Breast epithelium (tissue), 4 donors: Measurements from ENCODE around the gene FAM222A. TPM values are rescaled to one million over a fixed set of nuclear protein-coding genes. Genes with fewer than 3 reads are reported as not detected.

Experiments
- DNase-seq, 2 donors: peaks; one replicate each; pipeline ENCODE4 v3.0.0-alpha.2; 2019; ENCODE audit warnings: low spot score in 2 of 2
- H3K27ac ChIP-seq, 2 donors: fragments of 200-600 bp; sonication (generic) in 1 of 2; one replicate each; pipeline ENCODE4 v1.5.1; 2016 to 2019; ENCODE audit warnings: mild to moderate bottlenecking in 1 of 2
- H3K27me3 ChIP-seq, 2 donors: fragments of 200-600 bp; sonication (generic) in 1 of 2; one replicate each; pipeline versions ENCODE4 v1.5.1 to v1.6.0; 2017 to 2019; ENCODE audit warnings: control low read depth in 1 of 2, mild to moderate bottlenecking in 1 of 2
- H3K36me3 ChIP-seq: fragments of 200-600 bp; one replicate; pipeline ENCODE4 v1.5.1; 2019
- H3K4me1 ChIP-seq, 2 donors: fragments of 200-600 bp; sonication (generic); one replicate each; pipeline ENCODE4 v1.5.1; 2016 to 2019; ENCODE audit warnings: control low read depth in 1 of 2
- H3K4me3 ChIP-seq, 3 donors: fragments of 200-600 bp; sonication (generic); 1 replicate in 2 of 3; 2 replicates in 1 of 3; pipeline ENCODE4 v1.5.1; 2016 to 2019; ENCODE audit warnings: mild to moderate bottlenecking in 3 of 3, moderate library complexity in 2 of 3
- H3K9me3 ChIP-seq, 2 donors: fragments of 200-600 bp; sonication (generic) in 1 of 2; one replicate each; pipeline ENCODE4 v1.5.1; 2016 to 2019; ENCODE audit warnings: control low read depth in 1 of 2
- POLR2A ChIP-seq: fragments of 450-650 bp; IDR thresholded peaks from one replicate; pipeline ENCODE4 v1.6.1; 2016; ENCODE audit warnings: antibody characterized with exemption, mild to moderate bottlenecking, moderate library complexity
- POLR2AphosphoS5 ChIP-seq, 3 donors: sonication (generic); formaldehyde crosslinking; IDR thresholded peaks; one replicate each; pipeline ENCODE4 v1.6.1; 2017; ENCODE audit warnings: antibody characterized with exemption in 3 of 3
- intact Hi-C: fragments of 100-400 bp; cut with DNase I; formaldehyde crosslinking; loops from one replicate; pipeline ENCODE4 v1.15.1; 2023; ENCODE audit warnings: low total_unique reads
- total RNA-seq, 3 donors: library from RNA; depleted of rRNA; stranded (reverse); fragments of >200 nt; gene quantifications; one replicate each; pipeline ENCODE4 v1.1.0, GENCODE V29; 2016
- TF ChIP-seq, protein P1 (sequence below), 3 donors: fragments of 450-650 bp; IDR thresholded peaks; one replicate each; pipeline ENCODE4 v1.5.1; 2016 to 2017; ENCODE audit warnings: antibody characterized with exemption in 3 of 3, mild to moderate bottlenecking in 3 of 3, moderate library complexity in 3 of 3

Gene FAM222A
- total RNA-seq, 3 donors from 2014 or later: 0.32 to 7.3 (median 1.3) TPM

DNA sequence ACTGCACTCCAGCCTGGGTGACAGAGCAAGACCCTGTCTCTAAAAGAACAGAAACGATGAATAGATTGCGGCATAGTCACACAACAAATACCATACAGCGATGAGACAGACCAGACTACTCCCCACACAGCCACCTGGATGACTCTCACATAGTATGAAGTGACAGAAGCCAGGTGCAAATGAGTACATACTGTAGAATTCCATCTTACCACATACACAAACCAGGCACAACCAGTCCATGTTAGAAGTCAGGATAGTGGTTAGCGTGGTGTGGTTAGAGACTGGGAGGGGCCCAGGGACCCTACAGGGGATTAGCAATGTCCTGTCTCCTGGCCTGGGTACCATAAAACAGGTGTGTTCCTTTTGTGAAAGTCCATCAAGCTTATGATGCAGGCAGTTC lies 53.8 kb downstream of the FAM222A start:
- TF ChIP-seq POLR2AphosphoS5 (IDR thresholded peaks at IDR 0.05) (no peak), POLR2A (no peak)
- DNase-seq: no peak

DNA sequence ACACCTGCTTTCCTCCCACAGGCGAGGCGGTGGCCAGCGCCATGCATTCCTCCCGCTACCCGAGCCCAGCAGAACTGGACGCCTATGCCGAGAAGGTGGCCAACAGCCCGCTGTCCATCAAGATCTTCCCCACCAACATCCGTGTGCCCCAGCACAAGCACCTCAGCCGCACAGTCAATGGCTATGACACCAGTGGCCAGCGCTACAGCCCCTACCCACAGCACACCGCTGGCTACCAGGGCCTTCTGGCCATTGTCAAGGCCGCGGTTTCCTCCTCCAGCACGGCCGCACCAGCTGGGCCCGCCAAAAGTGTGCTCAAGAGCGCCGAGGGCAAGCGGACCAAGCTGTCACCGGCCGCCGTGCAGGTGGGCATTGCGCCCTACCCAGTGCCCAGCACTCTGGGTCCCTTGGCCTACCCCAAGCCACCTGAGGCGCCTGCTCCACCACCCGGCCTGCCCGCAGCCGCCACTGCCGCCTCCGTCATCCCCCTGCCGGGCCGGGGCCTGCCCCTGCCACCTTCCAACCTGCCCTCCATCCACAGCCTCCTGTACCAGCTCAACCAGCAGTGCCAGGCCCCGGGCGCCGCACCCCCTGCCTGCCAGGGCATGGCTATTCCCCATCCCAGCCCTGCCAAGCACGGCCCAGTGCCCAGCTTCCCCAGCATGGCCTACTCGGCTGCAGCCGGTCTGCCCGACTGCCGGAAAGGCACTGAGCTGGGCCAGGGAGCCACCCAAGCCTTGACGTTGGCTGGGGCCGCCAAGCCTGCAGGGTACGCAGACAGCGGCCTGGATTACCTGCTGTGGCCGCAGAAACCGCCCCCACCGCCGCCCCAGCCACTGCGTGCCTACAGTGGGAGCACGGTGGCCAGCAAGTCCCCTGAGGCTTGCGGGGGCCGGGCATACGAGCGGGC lies 54.6 kb downstream of the FAM222A start:
- TF ChIP-seq POLR2AphosphoS5 (IDR thresholded peaks at IDR 0.05): no peak
- TF ChIP-seq POLR2A: no peak
- TF ChIP-seq, protein P1, sequence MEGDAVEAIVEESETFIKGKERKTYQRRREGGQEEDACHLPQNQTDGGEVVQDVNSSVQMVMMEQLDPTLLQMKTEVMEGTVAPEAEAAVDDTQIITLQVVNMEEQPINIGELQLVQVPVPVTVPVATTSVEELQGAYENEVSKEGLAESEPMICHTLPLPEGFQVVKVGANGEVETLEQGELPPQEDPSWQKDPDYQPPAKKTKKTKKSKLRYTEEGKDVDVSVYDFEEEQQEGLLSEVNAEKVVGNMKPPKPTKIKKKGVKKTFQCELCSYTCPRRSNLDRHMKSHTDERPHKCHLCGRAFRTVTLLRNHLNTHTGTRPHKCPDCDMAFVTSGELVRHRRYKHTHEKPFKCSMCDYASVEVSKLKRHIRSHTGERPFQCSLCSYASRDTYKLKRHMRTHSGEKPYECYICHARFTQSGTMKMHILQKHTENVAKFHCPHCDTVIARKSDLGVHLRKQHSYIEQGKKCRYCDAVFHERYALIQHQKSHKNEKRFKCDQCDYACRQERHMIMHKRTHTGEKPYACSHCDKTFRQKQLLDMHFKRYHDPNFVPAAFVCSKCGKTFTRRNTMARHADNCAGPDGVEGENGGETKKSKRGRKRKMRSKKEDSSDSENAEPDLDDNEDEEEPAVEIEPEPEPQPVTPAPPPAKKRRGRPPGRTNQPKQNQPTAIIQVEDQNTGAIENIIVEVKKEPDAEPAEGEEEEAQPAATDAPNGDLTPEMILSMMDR (IDR thresholded peaks at IDR 0.05): no peak
- DNase-seq: peak in 1 of 2 donors; percentile 46
- H3K27me3 ChIP-seq: no peaks in the 10 kb centered on the region
- H3K4me1 ChIP-seq: no peaks in the 10 kb centered on the region
- H3K36me3 ChIP-seq: no peaks in the 10 kb centered on the region
- H3K9me3 ChIP-seq: peaks cover 2 to 3% of the 10 kb centered on the region in 2 donors
- H3K27ac ChIP-seq: no peak overlapping the region
- intact Hi-C loops: no loop called here
- H3K4me3 ChIP-seq: no peak overlapping the region

More for the DNA sequence above, 53.8 kb downstream of the FAM222A start:
- H3K27ac ChIP-seq: no peak overlapping the region
- no peak overlapping the region for H3K4me3 ChIP-seq
- no peaks in the 10 kb centered on the region for H3K36me3 ChIP-seq
- H3K27me3 ChIP-seq: no peaks in the 10 kb centered on the region
- no peaks in the 10 kb centered on the region for H3K4me1 ChIP-seq
- intact Hi-C loops: no loop called here
- peaks cover 5 to 6% of the 10 kb centered on the region in 2 donors for H3K9me3 ChIP-seq

DNA sequence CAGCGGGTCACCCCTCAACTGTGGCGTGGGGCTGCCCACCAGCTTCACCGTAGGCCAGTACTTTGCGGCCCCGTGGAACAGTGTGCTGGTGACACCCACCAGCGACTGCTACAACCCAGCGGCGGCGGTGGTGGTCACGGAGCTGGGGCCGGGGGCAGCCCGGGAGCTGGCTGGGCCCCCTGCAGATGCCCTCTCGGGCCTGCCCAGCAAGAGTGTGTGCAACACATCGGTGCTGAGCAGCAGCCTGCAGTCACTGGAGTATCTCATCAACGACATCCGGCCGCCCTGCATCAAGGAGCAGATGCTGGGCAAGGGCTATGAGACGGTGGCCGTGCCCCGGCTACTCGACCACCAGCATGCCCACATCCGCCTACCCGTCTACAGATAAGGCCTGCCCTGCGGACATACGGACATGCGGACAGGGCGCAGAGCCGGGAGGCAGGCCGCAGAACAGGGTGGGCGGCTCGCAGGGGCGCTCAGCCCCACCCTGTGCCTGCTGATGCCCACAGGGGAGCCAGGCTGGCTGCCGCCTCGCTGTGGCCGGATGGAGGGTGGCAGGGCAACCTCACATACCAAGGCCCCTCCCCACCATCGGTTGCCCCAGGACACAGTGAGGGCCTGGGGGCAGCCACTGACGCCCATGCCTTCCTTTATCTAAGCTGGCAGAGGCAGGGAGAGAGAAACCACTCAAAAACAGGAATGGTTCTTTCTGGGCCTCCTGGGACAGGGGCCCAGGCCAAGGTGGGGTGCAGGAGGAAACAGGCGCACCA lies 55.5 kb downstream of the FAM222A start:
- no peaks in the 10 kb centered on the region for H3K4me1 ChIP-seq
- no peak overlapping the region for H3K27ac ChIP-seq
- peak in 1 of 2 donors; percentile 48 for DNase-seq
- TF ChIP-seq POLR2AphosphoS5 (IDR thresholded peaks at IDR 0.05) (no peak), POLR2A (no peak)
- TF ChIP-seq, protein P1 (IDR thresholded peaks at IDR 0.05): no peak
- no peaks in the 10 kb centered on the region for H3K36me3 ChIP-seq
- H3K27me3 ChIP-seq: no peaks in the 10 kb centered on the region
- H3K4me3 ChIP-seq: no peak overlapping the region
- H3K9me3 ChIP-seq: no peaks in the 10 kb centered on the region
- intact Hi-C loops: no loop called here

DNA sequence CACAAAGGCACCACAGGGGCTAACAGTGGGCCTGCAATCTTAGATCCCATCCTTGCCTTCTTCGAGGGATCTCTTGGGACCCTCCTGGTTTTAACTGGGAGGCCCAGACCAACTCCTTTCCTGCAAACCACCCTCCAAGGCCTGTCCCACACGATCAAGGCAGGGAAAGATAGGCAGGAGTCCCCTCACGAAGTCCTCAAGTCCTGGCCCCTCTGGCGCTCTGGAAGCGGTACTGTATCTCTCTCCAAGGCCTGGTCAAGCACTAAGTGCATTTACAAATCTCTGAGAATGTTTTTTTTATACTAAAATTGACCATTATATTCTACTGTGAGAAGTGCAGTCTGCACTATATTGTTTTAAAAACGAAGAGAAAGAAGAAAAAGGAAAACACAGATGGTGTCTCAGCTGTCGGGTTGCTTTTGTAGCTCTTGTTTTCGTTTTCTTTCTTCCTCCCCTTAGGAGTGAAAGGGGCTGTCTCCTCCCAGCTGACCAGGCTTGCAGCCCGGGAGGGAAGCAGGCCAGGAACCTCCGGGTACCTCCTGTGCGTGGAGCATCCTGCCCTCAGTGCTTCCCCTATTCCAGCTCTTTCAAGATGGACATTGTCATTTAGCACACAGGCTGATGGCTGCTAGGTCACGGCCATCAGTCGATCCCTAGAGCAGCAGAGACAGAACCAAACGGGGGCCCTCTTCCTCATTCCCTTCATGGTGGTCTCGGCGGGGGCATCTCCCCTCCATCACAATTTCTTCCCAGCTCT lies 56.7 kb downstream of the FAM222A start:
- H3K27me3 ChIP-seq: no peaks in the 10 kb centered on the region
- TF ChIP-seq, protein P1 (IDR thresholded peaks at IDR 0.05): no peak
- TF ChIP-seq POLR2A: no peak
- no peak for TF ChIP-seq POLR2AphosphoS5 (IDR thresholded peaks at IDR 0.05)
- H3K4me3 ChIP-seq: no peak overlapping the region
- H3K9me3 ChIP-seq: no peaks in the 10 kb centered on the region
- no peaks in the 10 kb centered on the region for H3K36me3 ChIP-seq
- no peak overlapping the region for H3K27ac ChIP-seq
- intact Hi-C loops: no loop called here
- no peaks in the 10 kb centered on the region for H3K4me1 ChIP-seq
- no peak for DNase-seq

DNA sequence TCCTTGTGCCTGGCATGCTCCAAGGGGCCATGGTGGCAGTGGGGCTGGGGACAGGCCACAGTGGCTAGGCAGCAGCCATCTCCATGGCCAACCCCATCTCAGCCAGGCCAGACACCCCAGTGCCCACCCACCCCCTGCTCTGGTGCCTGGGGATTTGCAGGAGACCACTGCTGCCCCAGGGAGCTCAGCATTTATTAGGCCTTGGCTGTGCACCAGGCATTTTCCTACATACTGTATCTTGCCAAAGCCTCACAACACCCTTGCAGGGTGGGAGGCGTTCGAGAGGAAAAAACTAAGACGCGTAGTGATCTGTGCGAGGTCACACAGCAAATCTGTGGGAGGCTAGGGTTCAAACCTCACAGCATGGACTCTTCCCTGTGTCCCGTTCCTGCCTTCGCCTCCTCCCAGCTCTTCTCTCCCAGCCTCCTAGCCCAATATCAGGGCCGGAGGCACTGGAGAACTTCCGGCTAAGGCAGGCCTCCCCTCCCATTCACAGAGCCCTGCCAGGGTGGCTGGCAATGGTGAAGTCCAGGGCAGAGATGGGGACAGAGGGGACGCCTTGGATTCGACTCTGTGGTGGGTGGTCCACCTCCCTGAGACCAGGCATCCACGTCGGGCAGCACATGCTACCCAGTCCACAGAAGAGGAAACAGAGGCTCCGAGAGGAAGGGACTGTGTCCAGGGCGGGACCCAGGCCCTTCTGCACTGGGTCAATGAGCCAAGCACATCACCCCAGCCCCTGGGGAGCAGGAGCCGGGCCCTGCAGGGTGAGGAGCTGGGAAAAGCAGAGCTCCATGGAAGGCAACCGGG lies 57.4 kb downstream of the FAM222A start:
- H3K9me3 ChIP-seq: no peaks in the 10 kb centered on the region
- no peaks in the 10 kb centered on the region for H3K27me3 ChIP-seq
- H3K36me3 ChIP-seq: no peaks in the 10 kb centered on the region
- no peak overlapping the region for H3K27ac ChIP-seq
- no peaks in the 10 kb centered on the region for H3K4me1 ChIP-seq
- no peak for DNase-seq
- intact Hi-C loops: no loop called here
- TF ChIP-seq, protein P1 (IDR thresholded peaks at IDR 0.05): no peak
- TF ChIP-seq POLR2A: no peak
- TF ChIP-seq POLR2AphosphoS5 (IDR thresholded peaks at IDR 0.05): no peak
- no peak overlapping the region for H3K4me3 ChIP-seq
